HEK293T (cell line): ENCODE results near the gene PPM1L.

Source experiments
- CTCF ChIA-PET: fragments of 350-600 bp; formaldehyde crosslinking; extraction: SDS; loops from one replicate; lab custom pipeline; 2021; ENCODE audit warnings: antibody characterized with exemption, inconsistent platforms; lab: Yijun Ruan, JAX
- POLR2A ChIA-PET: fragments of 350-600 bp; formaldehyde crosslinking; extraction: SDS; loops from one replicate; lab custom pipeline; 2020; ENCODE audit warnings: antibody characterized with exemption, inconsistent platforms; lab: Yijun Ruan, JAX
- DNase-seq: peaks from one replicate; pipeline ENCODE4 v3.0.0; 2012; ENCODE audit warnings: mixed read lengths; ENCODE audit errors: extremely low spot score
- ARNT ChIP-seq: fragments of 450-650 bp; IDR thresholded peaks from 2 replicates; pipeline ENCODE4 v1.6.1; 2017; ENCODE audit warnings: mild to moderate bottlenecking
- BHLHE40 ChIP-seq: fragments of 450-650 bp; IDR thresholded peaks from 2 replicates; pipeline ENCODE4 v1.6.1; 2016; ENCODE audit warnings: mild to moderate bottlenecking, moderate library complexity, borderline replicate concordance
- CTBP1 ChIP-seq: fragments of 450-650 bp; IDR thresholded peaks from 2 replicates; pipeline ENCODE4 v1.6.1; 2016; ENCODE audit warnings: borderline replicate concordance
- ELF4 ChIP-seq: fragments of 450-650 bp; IDR thresholded peaks from 2 replicates; pipeline ENCODE4 v1.6.1; 2017; ENCODE audit warnings: antibody characterized with exemption
- FOXA1 ChIP-seq: fragments of 450-650 bp; IDR thresholded peaks from 2 replicates; pipeline ENCODE4 v1.6.1; 2016; ENCODE audit warnings: mild to moderate bottlenecking
- FOXK2 ChIP-seq: fragments of 450-650 bp; IDR thresholded peaks from 2 replicates; pipeline ENCODE4 v1.6.1; 2016; ENCODE audit warnings: mild to moderate bottlenecking
- FOXM1 ChIP-seq: fragments of 450-650 bp; IDR thresholded peaks from 2 replicates; pipeline ENCODE4 v1.6.1; 2017; ENCODE audit warnings: mild to moderate bottlenecking, borderline replicate concordance
- HDGF ChIP-seq: fragments of 450-650 bp; IDR thresholded peaks from 2 replicates; pipeline ENCODE4 v1.6.1; 2017; ENCODE audit warnings: antibody characterized with exemption, borderline replicate concordance
- L3MBTL2 ChIP-seq: fragments of 450-650 bp; conservative IDR thresholded peaks from 2 replicates; pipeline ENCODE4 v1.6.1; 2016; ENCODE audit warnings: mild to moderate bottlenecking
- LEF1 ChIP-seq: fragments of 450-650 bp; IDR thresholded peaks from 2 replicates; pipeline ENCODE4 v1.6.1; 2017; ENCODE audit warnings: mild to moderate bottlenecking, borderline replicate concordance
- NFRKB ChIP-seq: fragments of 450-650 bp; IDR thresholded peaks from 2 replicates; pipeline ENCODE4 v1.6.1; 2016; ENCODE audit warnings: mild to moderate bottlenecking, moderate library complexity
- PKNOX1 ChIP-seq: fragments of 450-650 bp; IDR thresholded peaks from 2 replicates; pipeline ENCODE4 v1.6.1; 2016
- SP1 ChIP-seq: fragments of 450-650 bp; IDR thresholded peaks from 2 replicates; pipeline ENCODE4 v1.6.1; 2017
- SUZ12 ChIP-seq: fragments of 450-650 bp; IDR thresholded peaks from 2 replicates; pipeline ENCODE4 v1.6.1; 2016; ENCODE audit warnings: mild to moderate bottlenecking
- TARDBP ChIP-seq: fragments of 450-650 bp; IDR thresholded peaks from 2 replicates; pipeline ENCODE4 v1.6.1; 2016
- ZNF384 ChIP-seq: fragments of 450-650 bp; IDR thresholded peaks from 2 replicates; pipeline ENCODE4 v1.6.1; 2016

The PPM1L gene

GRCh38 chr3:160842021-160843005 is 86.3 kb downstream of the PPM1L start:
- no peak for DNase-seq
- ChIA-PET CTCF (no interaction called here), POLR2A (no interaction called here)
- TF ChIP-seq SP1 (no peak), TARDBP (no peak), ELF4 (no peak), HDGF (no peak), FOXM1 (no peak), FOXK2 (no peak), ARNT (no peak), LEF1 (no peak), L3MBTL2 (no peak), BHLHE40 (no peak), CTBP1 (no peak), SUZ12 (no peak)

DNA sequence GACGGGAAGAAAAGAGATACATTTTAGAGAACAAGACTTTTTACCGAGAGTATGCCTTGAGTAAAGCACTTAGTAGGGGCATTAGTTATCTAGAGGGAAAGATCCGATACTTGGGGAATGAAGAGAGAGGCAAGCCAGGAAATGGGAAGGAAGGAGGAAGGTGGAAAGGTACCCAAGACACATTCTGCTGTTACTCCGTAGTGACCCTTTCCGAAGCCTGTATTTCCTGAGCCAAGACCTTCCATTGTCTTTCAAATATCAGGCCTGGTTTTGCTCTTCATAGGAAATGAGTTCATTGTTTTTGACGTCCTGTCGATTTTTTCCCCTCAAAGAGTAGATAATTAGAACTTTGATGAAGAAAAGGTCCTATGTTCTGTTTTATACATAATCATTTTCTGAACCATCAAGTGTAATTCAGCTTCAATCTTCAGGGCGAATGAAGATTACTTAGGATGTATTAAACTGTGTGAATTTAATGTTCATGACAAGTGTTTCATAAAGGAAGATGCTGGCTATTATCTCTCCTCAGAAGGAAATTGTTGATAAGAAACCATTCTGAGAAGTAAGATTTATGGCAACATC is 95.7 kb downstream of the PPM1L start:
- no peak for TF ChIP-seq SUZ12
- no peak for TF ChIP-seq ZNF384
- no peak for TF ChIP-seq ARNT
- no peak for TF ChIP-seq BHLHE40
- no peak for TF ChIP-seq FOXK2
- no peak for TF ChIP-seq ELF4
- TF ChIP-seq CTBP1, result no peak
- TF ChIP-seq HDGF, result no peak
- TF ChIP-seq TARDBP, result no peak
- no peak for TF ChIP-seq LEF1
- TF ChIP-seq L3MBTL2, result no peak
- no peak for TF ChIP-seq FOXA1
- TF ChIP-seq NFRKB, result no peak
- no peak for TF ChIP-seq FOXM1
- TF ChIP-seq PKNOX1, result no peak
- no peak for TF ChIP-seq SP1
- CTCF ChIA-PET, result interaction anchor here (0.6 kb wide), 1 partner anchor 110 kb away, joined by 3 read pairs; no protein-coding TSS in a partner anchor
- DNase-seq, result no peak
- POLR2A ChIA-PET, result no interaction called here

GRCh38 chr3:160852856-160853255 is 96.8 kb downstream of the PPM1L start:
- ChIA-PET POLR2A (no interaction called here), CTCF (no interaction called here)
- TF ChIP-seq FOXA1 (no peak), ZNF384 (no peak), NFRKB (no peak), CTBP1 (no peak), HDGF (no peak), LEF1 (no peak), FOXK2 (no peak), FOXM1 (no peak), BHLHE40 (no peak), ARNT (no peak), ELF4 (no peak), PKNOX1 (no peak), SP1 (no peak), L3MBTL2 (no peak), TARDBP (no peak), SUZ12 (no peak)
- DNase-seq, result no peak

- TF ChIP-seq BHLHE40, result no peak
- no peak for TF ChIP-seq NFRKB
- TF ChIP-seq TARDBP, result no peak
- no peak for TF ChIP-seq CTBP1
- no peak for TF ChIP-seq SP1
- no peak for TF ChIP-seq PKNOX1
- TF ChIP-seq LEF1, result no peak
- ChIA-PET CTCF (no interaction called here), POLR2A (no interaction called here)
- DNase-seq, result no peak
Observed at GRCh38 chr3:160856450-160856849, 100.4 kb downstream of the PPM1L start.

- CTCF ChIA-PET, result interaction anchor here (0.8 kb wide), 1 partner anchor 101 kb away, joined by 3 read pairs; the partner anchor contains the start of gene PPM1L
- no peak for TF ChIP-seq L3MBTL2
- no peak for TF ChIP-seq FOXM1
- TF ChIP-seq LEF1, result no peak
- TF ChIP-seq ARNT, result no peak
- TF ChIP-seq SP1, result no peak
- POLR2A ChIA-PET, result no interaction called here
- DNase-seq, result no peak
Observed at GRCh38 chr3:160857476-160858119, 101.6 kb downstream of the PPM1L start.
